Endodermal cell (in vitro differentiated cells): ENCODE measurements around the gene RPGRIP1L. TPM values are rescaled to one million over a fixed set of nuclear protein-coding genes. Genes with fewer than 3 reads are reported as not detected.

Experiments used
- DNase-seq: peaks from one replicate; pipeline ENCODE4 v3.0.0-alpha.2; 2017
- H3K27ac ChIP-seq: 2 replicates; pipeline ENCODE4 v1.5.1; 2013; ENCODE audit warnings: mild to moderate bottlenecking, low read depth, low read length, moderate library complexity
- H3K27me3 ChIP-seq: 2 replicates; pipeline ENCODE4 v1.6.1; 2013; ENCODE audit warnings: mild to moderate bottlenecking, low read length, moderate library complexity; ENCODE audit not compliant: insufficient read depth, control insufficient read depth, poor library complexity, severe bottlenecking
- H3K36me3 ChIP-seq: 2 replicates; pipeline ENCODE4 v1.7.0; 2013; ENCODE audit warnings: mild to moderate bottlenecking, low read length, moderate library complexity; ENCODE audit not compliant: control insufficient read depth, insufficient read depth
- H3K4me1 ChIP-seq: one replicate; pipeline ENCODE4 v1.7.0; 2013; ENCODE audit warnings: low read length; ENCODE audit not compliant: control insufficient read depth, insufficient read depth
- H3K4me3 ChIP-seq: 2 replicates; pipeline ENCODE4 v1.5.1; 2013; ENCODE audit warnings: mild to moderate bottlenecking, low read length, moderate library complexity
- H3K9ac ChIP-seq: 2 replicates; pipeline ENCODE4 v1.6.1; 2013; ENCODE audit warnings: mild to moderate bottlenecking, low read length, moderate library complexity; ENCODE audit not compliant: poor library complexity, severe bottlenecking; ENCODE audit errors: extremely low read depth
- H3K9me3 ChIP-seq: 2 replicates; pipeline ENCODE4 v1.6.1; 2013; ENCODE audit warnings: mild to moderate bottlenecking, low read length, moderate library complexity; ENCODE audit not compliant: control insufficient read depth
- H3K27ac Mint-ChIP-seq: 2 replicates; pipeline ENCODE4 v1.8.0; 2020; ENCODE audit warnings: mixed read lengths
- H3K27me3 Mint-ChIP-seq: 2 replicates; pipeline ENCODE4 v1.8.0; 2021; ENCODE audit warnings: mild to moderate bottlenecking, mixed read lengths; ENCODE audit not compliant: insufficient read depth
- H3K36me3 Mint-ChIP-seq: 2 replicates; pipeline ENCODE4 v1.8.0; 2020; ENCODE audit warnings: low read depth, mixed read lengths
- H3K4me1 Mint-ChIP-seq: 2 replicates; pipeline ENCODE4 v1.8.0; 2020; ENCODE audit warnings: mixed read lengths
- H3K4me3 Mint-ChIP-seq: 2 replicates; pipeline ENCODE4 v1.8.0; 2020; ENCODE audit warnings: mild to moderate bottlenecking, moderate library complexity, mixed read lengths
- H3K9me3 Mint-ChIP-seq: 2 replicates; pipeline ENCODE4 v1.8.0; 2020; ENCODE audit warnings: mild to moderate bottlenecking, mixed read lengths
- CTCF ChIP-seq: fragments of 200-600 bp; sonication (generic); conservative IDR thresholded peaks from 2 replicates; pipeline ENCODE4 v1.5.0; 2021; ENCODE audit warnings: antibody characterized with exemption, mild to moderate bottlenecking
- WGBS, 2 experiments: methylation state at CpG; one replicate each; pipeline versions ENCODE4 v1.1.5 to v1.1.7; 2013; ENCODE audit warnings: missing lambda C conversion rate in 2 of 2, mixed read lengths in 1 of 2; ENCODE audit not compliant: insufficient coverage in 1 of 2, insufficient read length in 1 of 2; 5-methylcytosine and 5-hydroxymethylcytosine counted together
- total RNA-seq, 2 donors: library from RNA; stranded (reverse); fragmentation: NEBNext Ultra II Directional in 1 of 2; extraction: Animal tissue kit (Norgen Biotek cat#: 25700) in 1 of 2; gene quantifications; 2 replicates in 1 of 2; 3 replicates in 1 of 2; pipeline ENCODE4 v1.2.1, GENCODE V29; 2021

Gene RPGRIP1L
- total RNA-seq, 2 donors from 2014 or later, result 15.9 to 19.8 TPM

- H3K27me3 ChIP-seq, result no peaks in the 10 kb centered on the region
- no peak overlapping the region for H3K27ac Mint-ChIP-seq
- no peak for DNase-seq
- no peak overlapping the region for H3K4me3 Mint-ChIP-seq
- H3K4me1 Mint-ChIP-seq, result peaks cover 10% of the 10 kb centered on the region
- H3K36me3 ChIP-seq, result no peaks in the 10 kb centered on the region
- H3K9me3 Mint-ChIP-seq, result no peaks in the 10 kb centered on the region
- H3K9ac ChIP-seq, result no peak overlapping the region
- H3K4me3 ChIP-seq, result no peak overlapping the region
- TF ChIP-seq CTCF, result no peak
- H3K9me3 ChIP-seq, result no peaks in the 10 kb centered on the region
- no peaks in the 10 kb centered on the region for H3K36me3 Mint-ChIP-seq
- H3K27ac ChIP-seq, result no peak overlapping the region
- no peaks in the 10 kb centered on the region for H3K27me3 Mint-ChIP-seq
- H3K4me1 ChIP-seq, result no peaks in the 10 kb centered on the region
- WGBS, 2 experiments, result 60% methylated on average over 1 of the region's 2 CpGs; no CpG with 5 or more reads in 1 of the 2 experiments
Observed at GRCh38 chr16:53712065-53712464, 8.4 kb upstream of the RPGRIP1L start.

GRCh38 chr16:53711390-53711789 lies 7.7 kb upstream of the RPGRIP1L start:
- Histone ChIP-seq H3K4me3 (no peak overlapping the region), H3K27ac (no peak overlapping the region), H3K4me1 (no peaks in the 10 kb centered on the region), H3K9ac (no peak overlapping the region), H3K27me3 (no peaks in the 10 kb centered on the region), H3K36me3 (no peaks in the 10 kb centered on the region), H3K9me3 (no peaks in the 10 kb centered on the region)
- Mint-ChIP-seq H3K36me3 (no peaks in the 10 kb centered on the region), H3K4me1 (peaks cover 10% of the 10 kb centered on the region), H3K27ac (no peak overlapping the region), H3K9me3 (no peaks in the 10 kb centered on the region), H3K27me3 (no peaks in the 10 kb centered on the region), H3K4me3 (no peak overlapping the region)
- no peak for DNase-seq
- TF ChIP-seq CTCF, result no peak
- 90 to 100% methylated on average over 2 to 3 of the region's 3 CpGs for WGBS, 2 experiments

DNA sequence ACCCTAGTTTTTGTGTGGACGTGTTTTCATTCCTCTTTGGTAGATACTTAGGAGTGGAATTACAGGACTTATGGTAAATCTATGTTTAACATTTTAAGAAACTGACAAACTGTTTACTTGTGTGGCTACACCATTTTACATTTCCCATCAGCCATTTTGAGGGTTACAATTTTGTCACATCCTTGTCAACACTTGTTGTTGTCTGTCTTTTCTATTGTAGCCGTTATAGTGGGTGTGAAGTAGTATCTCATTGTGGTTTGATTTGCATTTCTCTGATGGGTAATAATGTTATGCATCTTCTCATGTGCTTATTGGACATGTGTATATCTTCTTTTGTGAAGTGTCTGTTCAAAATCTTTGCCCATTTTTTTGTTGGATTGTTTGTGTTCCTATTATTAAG lies 4.8 kb upstream of the RPGRIP1L start:
- Mint-ChIP-seq H3K9me3 (no peaks in the 10 kb centered on the region), H3K27me3 (no peaks in the 10 kb centered on the region), H3K27ac (no peak overlapping the region), H3K36me3 (no peaks in the 10 kb centered on the region), H3K4me3 (no peak overlapping the region), H3K4me1 (peaks cover 7% of the 10 kb centered on the region)
- WGBS, 2 experiments, result 88 to 92% methylated on average over 1 to 2 of the region's 2 CpGs
- DNase-seq, result no peak
- Histone ChIP-seq H3K4me1 (no peaks in the 10 kb centered on the region), H3K4me3 (no peak overlapping the region), H3K36me3 (no peaks in the 10 kb centered on the region), H3K9me3 (no peaks in the 10 kb centered on the region), H3K27ac (no peak overlapping the region), H3K9ac (no peak overlapping the region), H3K27me3 (no peaks in the 10 kb centered on the region)
- no peak for TF ChIP-seq CTCF
